Glutamatergic neuron (in vitro differentiated cells): ENCODE measurements around the gene MFSD11. TPM values are rescaled to one million over a fixed set of nuclear protein-coding genes. Genes with fewer than 3 reads are reported as not detected.

Source experiments
- DNase-seq: peaks from one replicate; pipeline ENCODE4 v3.0.0; 2022
- H3K27ac Mint-ChIP-seq: one replicate; pipeline ENCODE4 v1.8.0; 2020; ENCODE audit warnings: mild to moderate bottlenecking, mixed read lengths, inconsistent platforms; ENCODE audit not compliant: unreplicated experiment
- H3K27me3 Mint-ChIP-seq: one replicate; pipeline ENCODE4 v1.8.0; 2020; ENCODE audit warnings: mild to moderate bottlenecking, moderate library complexity, mixed read lengths, inconsistent platforms; ENCODE audit not compliant: unreplicated experiment
- H3K36me3 Mint-ChIP-seq: one replicate; pipeline ENCODE4 v1.8.0; 2020; ENCODE audit warnings: mild to moderate bottlenecking, mixed read lengths, inconsistent platforms; ENCODE audit not compliant: unreplicated experiment
- H3K4me1 Mint-ChIP-seq: one replicate; pipeline ENCODE4 v1.8.0; 2020; ENCODE audit warnings: mild to moderate bottlenecking, low read depth, mixed read lengths, inconsistent platforms; ENCODE audit not compliant: unreplicated experiment
- H3K4me3 Mint-ChIP-seq: one replicate; pipeline ENCODE4 v1.8.0; 2020; ENCODE audit warnings: mild to moderate bottlenecking, mixed read lengths, inconsistent platforms; ENCODE audit not compliant: unreplicated experiment
- H3K9me3 Mint-ChIP-seq: one replicate; pipeline ENCODE4 v1.8.0; 2020; ENCODE audit warnings: mild to moderate bottlenecking, moderate library complexity, mixed read lengths, inconsistent platforms; ENCODE audit not compliant: unreplicated experiment
- CTCF ChIP-seq: fragments of 200-600 bp; sonication (generic); IDR thresholded peaks from one replicate; pipeline ENCODE4 v1.5.0; 2021; ENCODE audit not compliant: partially characterized antibody, unreplicated experiment
- total RNA-seq: library from RNA; stranded (reverse); fragmentation: NEBNext Ultra II Directional; extraction: Animal tissue kit (Norgen Biotek cat#: 25700); gene quantifications from one replicate; pipeline ENCODE4 v1.2.1, GENCODE V29; 2021; ENCODE audit not compliant: unreplicated experiment

The MFSD11 gene
- total RNA-seq, 1 donor from 2014 or later: 33.7 TPM

GRCh38 chr17:76714336-76714735, 23.6 kb upstream of the MFSD11 start:
- DNase-seq: no peak
- Mint-ChIP-seq H3K4me3 (no peak overlapping the region), H3K36me3 (no peaks in the 10 kb centered on the region), H3K4me1 (peaks cover 21% of the 10 kb centered on the region), H3K27ac (no peak overlapping the region), H3K27me3 (peaks cover 8% of the 10 kb centered on the region), H3K9me3 (peaks cover 8% of the 10 kb centered on the region)
- TF ChIP-seq CTCF: no peak

GRCh38 chr17:76714822-76715495, 23.0 kb upstream of the MFSD11 start:
- Mint-ChIP-seq H3K4me3 (no peak overlapping the region), H3K36me3 (no peaks in the 10 kb centered on the region), H3K4me1 (peaks cover 21% of the 10 kb centered on the region), H3K9me3 (peaks cover 4% of the 10 kb centered on the region), H3K27ac (peak overlapping the region; percentile 34), H3K27me3 (peaks cover 5% of the 10 kb centered on the region)
- DNase-seq: peak; percentile 83
- peak; percentile 91 for TF ChIP-seq CTCF

GRCh38 chr17:76715496-76715830, 22.5 kb upstream of the MFSD11 start:
- Mint-ChIP-seq H3K9me3 (peaks cover 4% of the 10 kb centered on the region), H3K27ac (no peak overlapping the region), H3K27me3 (peaks cover 5% of the 10 kb centered on the region), H3K4me3 (no peak overlapping the region), H3K4me1 (peaks cover 21% of the 10 kb centered on the region), H3K36me3 (no peaks in the 10 kb centered on the region)
- DNase-seq: no peak
- no peak for TF ChIP-seq CTCF

- H3K4me3 Mint-ChIP-seq: no peak overlapping the region
- no peak overlapping the region for H3K27ac Mint-ChIP-seq
Measured at GRCh38 chr17:76716146-76716838, 21.6 kb upstream of the MFSD11 start.

More at GRCh38 chr17:76716146-76716838, 21.6 kb upstream of the MFSD11 start:
- Mint-ChIP-seq H3K4me1 (peaks cover 18% of the 10 kb centered on the region), H3K27me3 (peaks cover 2% of the 10 kb centered on the region), H3K36me3 (no peaks in the 10 kb centered on the region), H3K9me3 (peaks cover 2% of the 10 kb centered on the region)
- no peak for TF ChIP-seq CTCF
- DNase-seq: no peak
